DMS 273 (cell line): ENCODE measurements around the gene SEC22A.

Source experiments
- DNase-seq: peaks from one replicate; lab custom pipeline; 2025; ENCODE audit not compliant: unreplicated experiment; lab: John Stamatoyannopoulos, UW

Gene SEC22A

GRCh38 chr3:123301331-123302184, 99.8 kb downstream of the SEC22A start:
- no peak for DNase-seq

GRCh38 chr3:123302961-123303360, 101.2 kb downstream of the SEC22A start:
- DNase-seq = no peak

GRCh38 chr3:123303976-123304560, 102.3 kb downstream of the SEC22A start:
- no peak for DNase-seq

- no peak for DNase-seq
Measured at GRCh38 chr3:123305192-123305591, 103.4 kb downstream of the SEC22A start.

- DNase-seq = no peak
Measured at GRCh38 chr3:123307064-123307463, 105.3 kb downstream of the SEC22A start.

- DNase-seq = no peak
Measured at GRCh38 chr3:123310186-123310585, 108.4 kb downstream of the SEC22A start.

GRCh38 chr3:123310741-123311140, 109.0 kb downstream of the SEC22A start:
- DNase-seq = no peak

- DNase-seq = no peak
Measured at GRCh38 chr3:123311201-123311600, 109.5 kb downstream of the SEC22A start.

- no peak for DNase-seq
Measured at GRCh38 chr3:123312331-123313265, 110.9 kb downstream of the SEC22A start.

GRCh38 chr3:123313889-123314288, 112.1 kb downstream of the SEC22A start:
- no peak for DNase-seq

- no peak for DNase-seq
Measured at GRCh38 chr3:123314359-123315270, 112.9 kb downstream of the SEC22A start.

- no peak for DNase-seq
Measured at GRCh38 chr3:123315271-123315595, 113.5 kb downstream of the SEC22A start.

- no peak for DNase-seq
Measured at GRCh38 chr3:123317716-123318115, 116.0 kb downstream of the SEC22A start.

GRCh38 chr3:123318374-123318773, 116.6 kb downstream of the SEC22A start:
- DNase-seq = no peak

GRCh38 chr3:123319760-123320159, 118.0 kb downstream of the SEC22A start:
- no peak for DNase-seq

GRCh38 chr3:123320221-123320620, 118.5 kb downstream of the SEC22A start:
- DNase-seq = no peak

- no peak for DNase-seq
Measured at GRCh38 chr3:123321806-123322205, 120.1 kb downstream of the SEC22A start.

- no peak for DNase-seq
Measured at GRCh38 chr3:123322866-123323265, 121.1 kb downstream of the SEC22A start.
